Measurements from ENCODE around the gene SERPINA9.

The SERPINA9 gene

GRCh38 chr14:94461526-94462218 is 14.3 kb downstream of the SERPINA9 start:
- no peaks in the 10 kb centered on the region for H3K4me1 Mint-ChIP-seq
- H3K27me3 Mint-ChIP-seq: peaks cover 17% of the 10 kb centered on the region
- H3K36me3 Mint-ChIP-seq: no peaks in the 10 kb centered on the region
- H3K9me3 Mint-ChIP-seq: peaks cover 17% of the 10 kb centered on the region
- H3K4me3 Mint-ChIP-seq: no peak overlapping the region
- ATAC-seq: no peak
- no peak overlapping the region for H3K27ac Mint-ChIP-seq

- Mint-ChIP-seq H3K36me3 (no peaks in the 10 kb centered on the region), H3K4me3 (no peak overlapping the region), H3K4me1 (no peaks in the 10 kb centered on the region), H3K27me3 (peaks cover 17% of the 10 kb centered on the region), H3K9me3 (peaks cover 15% of the 10 kb centered on the region), H3K27ac (no peak overlapping the region)
- ATAC-seq: no peak
Observed at GRCh38 chr14:94460631-94461416, 15.2 kb downstream of the SERPINA9 start.

GRCh38 chr14:94458558-94459205 is 17.3 kb downstream of the SERPINA9 start:
- peaks cover 17% of the 10 kb centered on the region for H3K27me3 Mint-ChIP-seq
- no peaks in the 10 kb centered on the region for H3K4me1 Mint-ChIP-seq
- H3K27ac Mint-ChIP-seq: no peak overlapping the region
- no peak for ATAC-seq
- no peak overlapping the region for H3K4me3 Mint-ChIP-seq
- peaks cover 22% of the 10 kb centered on the region for H3K9me3 Mint-ChIP-seq
- H3K36me3 Mint-ChIP-seq: no peaks in the 10 kb centered on the region

- Mint-ChIP-seq H3K27me3 (peaks cover 17% of the 10 kb centered on the region), H3K4me3 (no peak overlapping the region), H3K4me1 (no peaks in the 10 kb centered on the region), H3K36me3 (no peaks in the 10 kb centered on the region), H3K9me3 (peaks cover 22% of the 10 kb centered on the region), H3K27ac (no peak overlapping the region)
- no peak for ATAC-seq
Observed at GRCh38 chr14:94458096-94458495, 17.9 kb downstream of the SERPINA9 start.

DNA sequence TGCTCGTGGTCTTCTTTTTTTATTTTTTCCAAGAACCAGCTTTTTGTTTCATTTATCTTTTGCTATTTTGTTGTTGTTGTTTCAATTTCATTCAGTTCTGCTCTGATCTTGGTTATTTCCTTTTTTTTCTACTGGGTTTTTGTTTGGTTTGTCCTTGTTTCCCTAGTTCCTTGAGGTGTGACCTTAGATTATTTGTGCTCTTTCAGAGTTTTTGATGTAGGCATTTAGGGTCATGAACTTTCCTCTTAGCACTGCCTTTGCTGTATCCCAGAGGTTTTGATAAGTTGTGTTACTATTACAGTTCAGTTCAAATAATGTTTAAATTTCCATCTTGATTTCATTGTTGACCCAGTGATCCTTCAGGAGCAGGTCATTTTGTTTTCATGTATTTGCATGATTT is 20.1 kb downstream of the SERPINA9 start:
- Mint-ChIP-seq H3K9me3 (peaks cover 22% of the 10 kb centered on the region), H3K4me3 (no peak overlapping the region), H3K27me3 (peaks cover 4% of the 10 kb centered on the region), H3K4me1 (no peaks in the 10 kb centered on the region), H3K36me3 (no peaks in the 10 kb centered on the region), H3K27ac (no peak overlapping the region)
- no peak for ATAC-seq

GRCh38 chr14:94451826-94452225 is 24.2 kb downstream of the SERPINA9 start:
- Mint-ChIP-seq H3K4me3 (no peak overlapping the region), H3K27ac (no peak overlapping the region), H3K4me1 (no peaks in the 10 kb centered on the region)

GRCh38 chr14:94451091-94451771 is 24.8 kb downstream of the SERPINA9 start:
- Mint-ChIP-seq H3K4me3 (no peak overlapping the region), H3K36me3 (no peaks in the 10 kb centered on the region), H3K4me1 (no peaks in the 10 kb centered on the region), H3K27me3 (peaks cover 9% of the 10 kb centered on the region), H3K9me3 (peaks cover 13% of the 10 kb centered on the region), H3K27ac (no peak overlapping the region)
- no peak for ATAC-seq

More at GRCh38 chr14:94451826-94452225, 24.2 kb downstream of the SERPINA9 start:
- Mint-ChIP-seq H3K9me3 (peaks cover 15% of the 10 kb centered on the region), H3K36me3 (no peaks in the 10 kb centered on the region), H3K27me3 (peaks cover 9% of the 10 kb centered on the region)
- ATAC-seq: no peak

DNA sequence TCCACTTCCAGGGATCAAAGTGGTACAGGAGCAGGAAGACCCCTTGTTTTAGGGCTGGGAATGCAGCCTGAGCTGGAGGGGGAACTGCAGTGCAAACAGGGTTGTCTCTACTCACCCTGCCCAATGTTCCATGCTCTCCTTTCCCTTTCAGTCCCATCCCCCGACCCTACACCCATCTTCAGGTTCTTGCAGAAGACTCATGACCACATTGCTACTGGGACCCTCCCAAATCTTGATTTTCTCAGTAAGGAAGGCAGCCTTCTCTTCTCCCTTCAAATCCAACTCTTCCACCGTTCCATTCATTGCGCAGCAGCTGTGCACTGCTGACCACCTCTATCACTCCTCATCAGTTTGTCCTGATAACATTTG is 25.3 kb downstream of the SERPINA9 start:
- Mint-ChIP-seq H3K4me1 (no peaks in the 10 kb centered on the region), H3K27me3 (peaks cover 9% of the 10 kb centered on the region), H3K4me3 (no peak overlapping the region), H3K27ac (no peak overlapping the region), H3K9me3 (peaks cover 10% of the 10 kb centered on the region), H3K36me3 (no peaks in the 10 kb centered on the region)
- no peak for ATAC-seq

DNA sequence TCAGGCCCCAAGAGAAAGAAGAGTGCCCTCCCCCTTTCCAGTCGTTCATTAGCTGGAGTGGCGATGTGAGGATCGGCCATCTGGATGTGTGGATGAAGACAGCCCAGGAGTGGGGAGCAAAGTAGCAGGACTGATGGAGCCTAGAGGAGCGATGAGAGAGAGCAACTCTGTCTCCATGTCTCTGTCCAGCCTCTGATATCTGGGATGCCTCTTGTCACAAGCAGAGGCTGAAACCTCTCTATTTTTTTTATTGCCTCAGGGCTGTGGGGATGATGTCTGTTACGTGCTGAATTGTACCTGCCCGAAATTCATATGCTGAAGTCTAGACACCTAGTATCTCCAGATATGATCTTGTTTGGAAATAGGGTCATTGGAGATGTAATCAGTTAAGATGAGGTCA is 26.1 kb downstream of the SERPINA9 start:
- peaks cover 9% of the 10 kb centered on the region for H3K27me3 Mint-ChIP-seq
- no peaks in the 10 kb centered on the region for H3K36me3 Mint-ChIP-seq
- no peak overlapping the region for H3K27ac Mint-ChIP-seq
- H3K4me3 Mint-ChIP-seq: no peak overlapping the region
- H3K9me3 Mint-ChIP-seq: peaks cover 10% of the 10 kb centered on the region
- no peaks in the 10 kb centered on the region for H3K4me1 Mint-ChIP-seq
- ATAC-seq: no peak

DNA sequence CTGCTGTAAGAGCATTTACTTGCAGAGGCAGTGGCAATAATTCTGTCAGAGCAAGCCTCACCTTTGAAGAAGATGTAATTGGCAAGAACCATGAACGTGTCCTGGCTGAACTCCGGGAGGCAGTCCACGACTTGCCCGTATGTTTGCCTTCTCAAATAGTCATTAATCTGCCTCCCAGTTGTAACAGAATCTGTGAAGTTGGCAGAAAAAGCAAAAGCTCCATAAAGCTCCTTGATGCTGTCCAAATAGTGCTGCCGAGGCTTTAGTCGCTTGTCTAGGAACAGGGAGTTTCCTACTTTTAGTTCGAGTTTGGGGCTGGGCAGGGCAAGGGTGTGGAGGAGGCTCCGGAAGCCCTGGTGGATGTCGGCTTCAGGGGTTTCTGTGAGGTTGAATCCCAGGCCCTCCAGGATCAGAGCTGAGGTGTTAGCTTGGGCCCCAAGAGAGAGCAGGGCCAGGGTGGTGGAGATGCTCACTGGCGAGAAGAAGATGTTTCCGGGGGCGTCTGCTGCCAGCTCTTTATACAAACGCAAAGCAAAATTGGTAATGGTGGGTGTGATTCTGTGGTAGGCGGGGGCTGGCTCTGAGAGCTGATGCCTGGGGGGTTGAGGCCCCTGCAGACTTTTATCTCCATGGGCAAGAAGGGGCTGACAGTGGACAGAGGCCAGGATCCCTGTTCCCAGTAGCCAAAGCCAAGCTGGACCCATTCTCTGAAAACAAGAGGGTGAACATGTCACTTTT is 27.8 kb downstream of the SERPINA9 start:
- Mint-ChIP-seq H3K36me3 (no peaks in the 10 kb centered on the region), H3K27ac (no peak overlapping the region), H3K9me3 (peaks cover 3% of the 10 kb centered on the region), H3K27me3 (peaks cover 9% of the 10 kb centered on the region), H3K4me1 (no peaks in the 10 kb centered on the region), H3K4me3 (no peak overlapping the region)
- no peak for ATAC-seq

- H3K9me3 Mint-ChIP-seq: peaks cover 3% of the 10 kb centered on the region
- no peak overlapping the region for H3K27ac Mint-ChIP-seq
- H3K4me1 Mint-ChIP-seq: no peaks in the 10 kb centered on the region
- H3K4me3 Mint-ChIP-seq: no peak overlapping the region
- H3K36me3 Mint-ChIP-seq: no peaks in the 10 kb centered on the region
- peaks cover 9% of the 10 kb centered on the region for H3K27me3 Mint-ChIP-seq
- no peak for ATAC-seq
Observed at GRCh38 chr14:94447206-94447605, 28.8 kb downstream of the SERPINA9 start.

GRCh38 chr14:94446126-94446525 is 29.9 kb downstream of the SERPINA9 start:
- no peak for ATAC-seq
- no peaks in the 10 kb centered on the region for H3K36me3 Mint-ChIP-seq

GRCh38 chr14:94445003-94445402 is 31.0 kb downstream of the SERPINA9 start:
- no peak overlapping the region for H3K4me3 Mint-ChIP-seq
- no peak overlapping the region for H3K27ac Mint-ChIP-seq
- peaks cover 9% of the 10 kb centered on the region for H3K27me3 Mint-ChIP-seq
- peaks cover 9% of the 10 kb centered on the region for H3K9me3 Mint-ChIP-seq
- ATAC-seq: no peak
- no peaks in the 10 kb centered on the region for H3K4me1 Mint-ChIP-seq
- H3K36me3 Mint-ChIP-seq: no peaks in the 10 kb centered on the region

More at GRCh38 chr14:94446126-94446525, 29.9 kb downstream of the SERPINA9 start:
- H3K27ac Mint-ChIP-seq: no peak overlapping the region
- no peaks in the 10 kb centered on the region for H3K4me1 Mint-ChIP-seq
- peaks cover 9% of the 10 kb centered on the region for H3K27me3 Mint-ChIP-seq
- peaks cover 9% of the 10 kb centered on the region for H3K9me3 Mint-ChIP-seq
- no peak overlapping the region for H3K4me3 Mint-ChIP-seq

- Mint-ChIP-seq H3K27me3 (no peaks in the 10 kb centered on the region), H3K27ac (no peak overlapping the region), H3K9me3 (peaks cover 7% of the 10 kb centered on the region), H3K36me3 (no peaks in the 10 kb centered on the region), H3K4me1 (no peaks in the 10 kb centered on the region), H3K4me3 (no peak overlapping the region)
- no peak for ATAC-seq
Observed at GRCh38 chr14:94441531-94442205, 34.3 kb downstream of the SERPINA9 start.
